Mucosa of descending colon (tissue), 3 donors: Measurements from ENCODE around the gene MTR. TPM values are rescaled to one million over a fixed set of nuclear protein-coding genes. Genes with fewer than 3 reads are reported as not detected.
"Not testable (repeated sequence)": the region's sequence is repeated elsewhere in the genome, so short reads cannot be mapped to it uniquely, and the experiment has no call there.

Experiments used
- ATAC-seq: fragments of 200-7000 bp; cut with Tn5 transposase; one replicate; pipeline ENCODE4 v1.9.1; 2020; ENCODE audit warnings: mild to moderate bottlenecking, moderate library complexity
- DNase-seq, 3 donors: peaks; one replicate each; pipeline ENCODE4 v3.0.0-alpha.2; 2020
- H3K36me3 ChIP-seq: fragments of 200-600 bp; one replicate; pipeline ENCODE4 v1.8.0; 2021; ENCODE audit warnings: low read depth, mild to moderate bottlenecking
- H3K4me1 ChIP-seq: fragments of 200-600 bp; one replicate; pipeline ENCODE4 v1.8.0; 2021; ENCODE audit warnings: low read depth, mild to moderate bottlenecking
- H3K4me3 ChIP-seq: fragments of 200-600 bp; one replicate; pipeline ENCODE4 v1.8.0; 2021; ENCODE audit warnings: mild to moderate bottlenecking
- H3K9me3 ChIP-seq: fragments of 200-600 bp; one replicate; pipeline ENCODE4 v1.8.0; 2021; ENCODE audit warnings: mild to moderate bottlenecking
- intact Hi-C, 2 donors: fragments of 100-400 bp; cut with DNase I in 1 of 2; cut with micrococcal nuclease in 1 of 2; formaldehyde crosslinking; loops; one replicate each; pipeline versions ENCODE4 v1.11.0 to v1.11.1; 2022; cut with DNase I, micrococcal nuclease
- total RNA-seq, 3 donors: library from RNA; stranded (reverse); fragmentation: NEBNext Ultra II Directional in 2 of 3; extraction: Animal tissue kit (Norgen Biotek cat#: 25700) in 2 of 3; gene quantifications; one replicate each; pipeline versions ENCODE4 v1.2.1 to v1.2.4, GENCODE V29; 2021 to 2023
- TF ChIP-seq, protein P1 (sequence below): fragments of 200-600 bp; IDR thresholded peaks from one replicate; pipeline ENCODE4 v1.8.0; 2022; ENCODE audit warnings: antibody characterized with exemption, mild to moderate bottlenecking
- donor health status: DM: no; HTN: no; CAD: no; lungs with moderate emphysema.
- donor health status: DM: no; HTN: no; CAD: no.
- donor health status: DM: no; HTN: yes; CAD: no.

Gene MTR
- total RNA-seq, 3 donors from 2014 or later: 21.7 to 41.1 (median 23.5) TPM

GRCh38 chr1:236850077-236850979 is 55.2 kb downstream of the MTR start:
- no peaks in the 10 kb centered on the region for H3K36me3 ChIP-seq
- ATAC-seq: no peak
- DNase-seq: no peak
- intact Hi-C loops: no loop called here
- H3K9me3 ChIP-seq: no peaks in the 10 kb centered on the region
- TF ChIP-seq, protein P1, sequence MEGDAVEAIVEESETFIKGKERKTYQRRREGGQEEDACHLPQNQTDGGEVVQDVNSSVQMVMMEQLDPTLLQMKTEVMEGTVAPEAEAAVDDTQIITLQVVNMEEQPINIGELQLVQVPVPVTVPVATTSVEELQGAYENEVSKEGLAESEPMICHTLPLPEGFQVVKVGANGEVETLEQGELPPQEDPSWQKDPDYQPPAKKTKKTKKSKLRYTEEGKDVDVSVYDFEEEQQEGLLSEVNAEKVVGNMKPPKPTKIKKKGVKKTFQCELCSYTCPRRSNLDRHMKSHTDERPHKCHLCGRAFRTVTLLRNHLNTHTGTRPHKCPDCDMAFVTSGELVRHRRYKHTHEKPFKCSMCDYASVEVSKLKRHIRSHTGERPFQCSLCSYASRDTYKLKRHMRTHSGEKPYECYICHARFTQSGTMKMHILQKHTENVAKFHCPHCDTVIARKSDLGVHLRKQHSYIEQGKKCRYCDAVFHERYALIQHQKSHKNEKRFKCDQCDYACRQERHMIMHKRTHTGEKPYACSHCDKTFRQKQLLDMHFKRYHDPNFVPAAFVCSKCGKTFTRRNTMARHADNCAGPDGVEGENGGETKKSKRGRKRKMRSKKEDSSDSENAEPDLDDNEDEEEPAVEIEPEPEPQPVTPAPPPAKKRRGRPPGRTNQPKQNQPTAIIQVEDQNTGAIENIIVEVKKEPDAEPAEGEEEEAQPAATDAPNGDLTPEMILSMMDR: no peak
- H3K4me1 ChIP-seq: no peaks in the 10 kb centered on the region
- H3K4me3 ChIP-seq: no peak overlapping the region

- intact Hi-C loops: no loop called here
- Histone ChIP-seq H3K36me3 (no peaks in the 10 kb centered on the region), H3K9me3 (no peaks in the 10 kb centered on the region), H3K4me1 (no peaks in the 10 kb centered on the region), H3K4me3 (no peak overlapping the region)
- TF ChIP-seq, protein P1: no peak
- ATAC-seq: no peak
- no peak for DNase-seq
Measured at GRCh38 chr1:236851871-236852270, 56.8 kb downstream of the MTR start.

- intact Hi-C loops: no loop called here
Measured at GRCh38 chr1:236853921-236854604, 59.0 kb downstream of the MTR start.

GRCh38 chr1:236854605-236854983 is 59.5 kb downstream of the MTR start:
- intact Hi-C loops: no loop called here
- DNase-seq (no peak), ATAC-seq (no peak)
- Histone ChIP-seq H3K4me1 (no peaks in the 10 kb centered on the region), H3K4me3 (no peak overlapping the region), H3K36me3 (no peaks in the 10 kb centered on the region), H3K9me3 (no peaks in the 10 kb centered on the region)
- TF ChIP-seq, protein P1: no peak

More at GRCh38 chr1:236853921-236854604, 59.0 kb downstream of the MTR start:
- H3K36me3 ChIP-seq: no peaks in the 10 kb centered on the region
- H3K4me1 ChIP-seq: no peaks in the 10 kb centered on the region
- DNase-seq: no peak
- no peak for ATAC-seq
- no peaks in the 10 kb centered on the region for H3K9me3 ChIP-seq
- no peak overlapping the region for H3K4me3 ChIP-seq
- TF ChIP-seq, protein P1: no peak

- H3K36me3 ChIP-seq, ATAC-seq, H3K4me3 ChIP-seq, H3K4me1 ChIP-seq, DNase-seq, H3K9me3 ChIP-seq, intact Hi-C loops: not testable (repeated sequence)
Measured at GRCh38 chr1:236856649-236857048, 61.6 kb downstream of the MTR start.

DNA sequence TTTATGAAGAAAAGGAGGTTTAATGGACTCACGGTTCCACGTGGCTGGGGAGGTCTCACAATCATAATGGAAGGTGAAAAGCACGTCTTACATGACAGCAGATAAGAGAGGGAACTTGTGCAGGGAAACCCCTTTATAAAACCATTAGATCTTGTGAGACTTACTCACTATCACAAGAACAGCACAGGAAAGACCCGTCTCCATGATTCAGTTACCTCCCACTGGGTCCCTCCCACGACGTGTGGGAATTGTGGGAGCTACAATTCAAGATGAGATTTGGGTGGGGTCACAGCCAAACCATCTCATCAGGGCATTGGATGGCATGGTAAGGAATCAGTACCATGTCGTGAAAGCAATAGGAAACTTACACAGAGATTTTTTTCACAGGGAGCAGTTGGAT is 63.1 kb downstream of the MTR start:
- H3K36me3 ChIP-seq: no peaks in the 10 kb centered on the region
- DNase-seq (no peak), ATAC-seq (no peak)
- TF ChIP-seq, protein P1: no peak
- H3K4me1 ChIP-seq: no peaks in the 10 kb centered on the region
- no peaks in the 10 kb centered on the region for H3K9me3 ChIP-seq
- intact Hi-C loops: no loop called here
- H3K4me3 ChIP-seq: no peak overlapping the region
